Frontal cortex (tissue), 4 donors: Measurements from ENCODE around the gene S100A1. TPM values are rescaled to one million over a fixed set of nuclear protein-coding genes. Genes with fewer than 3 reads are reported as not detected.
"Not testable (repeated sequence)": the region's sequence is repeated elsewhere in the genome, so short reads cannot be mapped to it uniquely, and the experiment has no call there.

Experiments
- DNase-seq, 2 donors: peaks; one replicate each; pipeline ENCODE4 v3.0.0; 2012; ENCODE audit warnings: low spot score in 2 of 2
- FAIRE-seq: peaks from 2 replicates; lab custom pipeline; 2012; peaks lifted over from hg19 to GRCh38; lab: Jason Lieb, UNC
- total RNA-seq: library from RNA; depleted of rRNA; stranded (reverse); fragments of >200 nt; gene quantifications from one replicate; pipeline ENCODE4 v1.2.3, GENCODE V29; 2014
- donor health status: control.
- donor health status: control.
- donor health status: control.

S100A1 gene
- total RNA-seq, 1 donor from 2014 or later: 1.2 TPM

GRCh38 chr1:153626904-153627714, 1.1 kb upstream of the S100A1 start, which contains the start of gene S100A13:
Gene S100A13, minus strand, starts transcription at chr1:153627505. Its CDS starts 1,033 bp downstream, at chr1:153626472.
- FAIRE-seq (no peak), DNase-seq (peak in 1 of 2 donors; percentile 61)

- no peak for DNase-seq
- FAIRE-seq: no peak
Observed at GRCh38 chr1:153628638-153629342, 556 bp downstream of the S100A1 start.

- DNase-seq: no peak
- no peak for FAIRE-seq
Observed at GRCh38 chr1:153629343-153629665, 1.1 kb downstream of the S100A1 start.

DNA sequence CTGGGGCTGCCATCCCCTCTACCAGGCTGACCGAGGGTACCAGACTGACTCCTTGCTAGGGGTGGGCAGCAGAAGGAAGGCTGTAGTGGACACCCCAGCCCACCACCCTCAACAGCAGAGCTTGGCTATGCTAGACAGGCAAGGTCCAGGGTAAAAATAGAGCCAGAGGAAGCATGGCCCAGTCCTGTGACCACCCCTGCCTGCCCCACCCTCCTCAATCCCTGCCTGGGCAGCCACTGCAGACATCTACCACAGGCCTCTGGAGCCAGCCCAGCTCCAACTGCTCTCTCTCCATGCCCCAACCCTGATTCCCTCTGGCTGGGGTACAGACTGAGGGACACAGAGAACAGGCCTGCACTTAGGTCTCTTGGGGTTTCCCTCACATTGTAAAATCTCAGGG, 1.7 kb downstream of the S100A1 start:
- no peak for DNase-seq
- no peak for FAIRE-seq

- FAIRE-seq: no peak
- no peak for DNase-seq
Observed at GRCh38 chr1:153630384-153630783, 2.1 kb downstream of the S100A1 start.

DNA sequence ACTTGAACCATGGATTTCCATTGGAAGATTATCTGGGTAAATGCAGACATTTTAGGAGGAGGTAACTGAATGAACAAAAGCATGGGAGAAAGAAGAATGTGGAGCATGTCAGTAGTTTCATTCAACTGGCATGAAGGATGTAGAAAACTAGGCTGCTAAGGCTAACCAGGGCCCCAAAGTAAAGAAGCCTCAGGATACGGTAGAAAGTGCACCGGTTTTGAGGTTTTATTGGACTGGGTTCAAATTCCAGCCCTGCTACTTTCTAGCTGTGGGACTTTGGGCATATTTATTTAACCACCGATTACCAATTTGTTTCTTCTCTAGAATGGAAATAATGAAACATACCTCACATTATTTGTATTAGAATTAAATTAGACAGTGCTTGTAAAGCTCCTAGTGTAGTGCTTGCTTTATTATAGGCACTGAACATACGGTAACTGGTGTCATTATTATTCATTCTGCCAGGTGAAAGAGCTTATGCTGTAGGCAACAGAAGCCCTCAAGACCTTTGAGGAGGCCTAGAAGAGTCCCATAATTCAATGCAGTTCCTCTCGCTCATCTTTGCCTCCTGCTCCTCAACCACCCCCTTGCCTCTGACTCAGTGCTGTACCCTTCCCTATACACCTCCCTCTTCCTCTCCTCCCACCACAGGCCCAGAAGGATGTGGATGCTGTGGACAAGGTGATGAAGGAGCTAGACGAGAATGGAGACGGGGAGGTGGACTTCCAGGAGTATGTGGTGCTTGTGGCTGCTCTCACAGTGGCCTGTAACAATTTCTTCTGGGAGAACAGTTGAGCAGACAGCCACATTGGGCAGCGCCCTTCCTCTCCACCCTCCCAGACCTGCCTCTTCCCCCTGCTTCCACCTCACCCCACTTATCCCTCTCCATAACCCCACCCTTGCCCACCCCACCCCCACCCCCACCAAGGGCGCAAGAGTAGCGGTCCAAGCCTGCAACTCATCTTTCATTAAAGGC, 3.1 kb downstream of the S100A1 start:
- no peak for FAIRE-seq
- no peak for DNase-seq

- peak in 1 of 2 donors; percentile 47 for DNase-seq
- FAIRE-seq: no peak
Observed at GRCh38 chr1:153633161-153633753, 5.0 kb downstream of the S100A1 start.

DNA sequence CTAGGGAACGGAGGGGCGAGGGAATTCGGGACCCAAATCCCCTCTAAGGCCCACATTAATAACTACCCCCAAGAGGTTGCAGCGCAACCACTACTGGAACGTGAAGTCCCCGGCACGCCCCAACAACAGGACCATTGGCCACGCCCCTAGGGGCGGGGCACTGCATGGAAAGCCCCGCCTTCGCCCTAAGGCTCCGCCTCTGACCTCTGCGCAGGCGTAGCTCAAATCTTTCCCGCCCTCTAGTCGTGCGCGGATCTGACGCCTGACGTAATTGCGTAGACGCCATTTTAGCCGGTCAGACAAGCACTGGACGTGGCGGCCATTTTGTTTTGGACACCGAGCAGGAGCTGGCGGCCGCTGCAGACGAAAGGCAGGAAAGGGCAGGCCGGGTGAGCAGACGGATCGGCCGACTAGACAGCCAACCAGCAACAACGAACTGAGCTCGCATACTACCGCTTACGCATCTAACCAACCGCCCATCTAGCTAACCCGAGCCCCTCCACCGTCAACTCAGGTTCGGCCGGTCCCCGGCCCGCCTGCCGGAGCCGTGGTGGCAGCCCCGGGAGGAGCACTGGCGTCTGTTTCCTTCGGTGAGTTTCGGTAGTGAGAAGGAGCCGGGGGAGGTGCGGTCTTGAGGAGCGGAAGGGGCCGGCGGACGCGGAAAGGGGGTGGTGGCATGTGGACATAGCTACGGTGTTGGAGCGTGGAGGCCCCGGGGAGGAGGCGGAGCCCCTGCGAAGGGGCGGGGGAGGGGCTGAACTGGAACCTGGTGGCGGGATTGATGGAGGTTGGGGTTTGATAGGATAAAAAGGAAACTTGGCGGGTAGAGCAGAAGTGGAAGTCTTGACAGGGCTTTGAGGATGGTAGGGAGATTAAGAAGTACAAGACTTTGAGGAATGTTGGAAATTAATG, 5.8 kb downstream of the S100A1 start, which contains the start of gene CHTOP:
Gene CHTOP (plus strand): TSS at position 313 of the 912 bp plus-strand sequence. CDS start 2,523 bp downstream, outside the sequence.
- FAIRE-seq (peak; percentile 36), DNase-seq (peak; percentile 88 to 99)

DNA sequence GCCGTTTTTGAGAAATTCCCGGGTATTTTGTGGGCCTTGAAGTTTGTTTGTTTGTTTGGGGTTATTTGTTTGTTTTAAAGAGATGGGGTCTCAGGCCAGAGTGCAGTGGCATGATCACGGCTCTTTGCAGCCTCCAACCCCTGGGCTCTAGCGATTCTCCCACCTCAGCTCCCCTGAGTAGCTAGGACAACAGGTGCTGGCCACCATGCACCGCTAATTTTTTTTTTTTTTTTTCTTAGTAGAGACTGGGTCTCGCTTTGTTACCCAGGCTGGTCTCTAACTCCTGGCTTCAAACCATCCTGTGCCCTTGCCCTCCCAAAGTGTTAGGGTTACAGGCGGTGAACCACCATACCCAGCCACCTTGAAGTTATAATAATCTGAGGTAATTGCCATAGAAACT, 7.6 kb downstream of the S100A1 start:
- FAIRE-seq (no peak), DNase-seq (no peak)

DNA sequence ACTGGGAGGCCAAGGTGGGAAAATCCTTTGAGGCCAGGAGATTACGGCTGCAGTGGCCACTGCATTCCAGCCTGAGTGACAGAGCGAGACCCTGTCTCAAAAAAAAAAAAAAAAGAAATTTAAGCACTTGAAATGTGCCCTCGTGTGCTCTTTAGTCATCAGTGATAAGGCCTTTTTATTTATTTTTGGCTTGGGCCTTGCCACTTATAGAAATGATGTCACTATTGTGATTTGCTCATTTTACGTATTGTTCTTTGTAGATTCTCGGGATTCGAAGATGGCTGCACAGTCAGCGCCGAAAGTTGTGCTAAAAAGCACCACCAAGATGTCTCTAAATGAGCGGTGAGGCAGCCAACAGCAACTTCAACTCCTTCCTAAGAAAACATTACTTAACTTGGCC, 8.1 kb downstream of the S100A1 start:
- no peak for FAIRE-seq
- no peak for DNase-seq

DNA sequence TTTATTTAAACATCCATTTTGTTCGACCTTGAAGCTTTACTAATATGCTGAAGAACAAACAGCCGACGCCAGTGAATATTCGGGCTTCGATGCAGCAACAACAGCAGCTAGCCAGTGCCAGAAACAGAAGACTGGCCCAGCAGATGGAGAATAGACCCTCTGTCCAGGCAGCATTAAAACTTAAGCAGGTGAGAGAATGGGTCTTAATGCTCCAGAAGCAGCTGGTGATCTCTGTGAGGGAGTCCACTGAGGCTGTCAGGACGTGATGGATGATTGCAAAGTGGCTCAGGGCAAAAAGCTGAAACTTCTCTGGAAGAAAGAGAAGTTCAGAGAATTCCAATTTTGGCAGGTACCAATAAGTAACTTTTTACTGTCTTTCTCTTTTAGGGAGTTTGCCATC, 10.0 kb downstream of the S100A1 start:
- no peak for DNase-seq
- no peak for FAIRE-seq

GRCh38 chr1:153639280-153639679, 11.0 kb downstream of the S100A1 start:
- FAIRE-seq (no peak), DNase-seq (no peak)

DNA sequence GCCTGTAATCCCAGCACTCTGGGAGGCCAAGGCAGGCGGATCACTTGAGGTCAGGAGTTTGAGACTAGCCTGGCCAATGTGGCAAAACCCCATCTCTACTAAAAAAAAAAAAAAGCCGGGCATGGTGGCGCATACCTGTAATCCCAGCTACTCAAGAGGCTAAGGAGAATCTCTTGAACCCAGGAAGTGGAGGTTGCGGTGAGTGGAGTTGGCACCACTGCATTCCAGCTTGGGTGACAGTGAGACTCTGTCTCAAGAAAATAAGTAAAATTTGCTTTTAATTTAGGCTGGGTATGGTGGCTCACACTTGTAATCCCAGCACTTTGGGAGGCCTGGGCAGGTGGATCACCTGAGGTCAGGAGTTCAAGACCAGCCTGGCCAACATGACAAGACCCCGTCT, 12.0 kb downstream of the S100A1 start:
- DNase-seq, FAIRE-seq: not testable (repeated sequence)

DNA sequence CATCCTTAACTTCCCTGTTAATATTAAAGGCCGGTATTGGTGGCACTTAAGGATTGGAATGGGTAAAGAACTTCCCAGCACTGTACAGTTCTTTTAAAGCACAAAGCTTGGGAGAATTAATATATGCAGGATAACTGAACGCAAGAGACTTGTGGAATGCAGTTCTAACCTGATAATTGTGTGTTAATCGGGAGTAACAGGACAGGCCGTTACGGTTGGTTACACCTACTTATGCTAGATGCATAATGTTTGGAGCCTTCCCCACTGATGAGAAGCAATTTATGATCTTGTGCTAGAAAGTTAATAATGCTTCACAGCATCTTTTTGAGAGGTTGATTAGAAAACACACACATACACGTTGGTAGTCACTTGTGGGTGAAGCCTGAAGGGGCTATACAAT, 12.6 kb downstream of the S100A1 start:
- no peak for FAIRE-seq
- DNase-seq: no peak

DNA sequence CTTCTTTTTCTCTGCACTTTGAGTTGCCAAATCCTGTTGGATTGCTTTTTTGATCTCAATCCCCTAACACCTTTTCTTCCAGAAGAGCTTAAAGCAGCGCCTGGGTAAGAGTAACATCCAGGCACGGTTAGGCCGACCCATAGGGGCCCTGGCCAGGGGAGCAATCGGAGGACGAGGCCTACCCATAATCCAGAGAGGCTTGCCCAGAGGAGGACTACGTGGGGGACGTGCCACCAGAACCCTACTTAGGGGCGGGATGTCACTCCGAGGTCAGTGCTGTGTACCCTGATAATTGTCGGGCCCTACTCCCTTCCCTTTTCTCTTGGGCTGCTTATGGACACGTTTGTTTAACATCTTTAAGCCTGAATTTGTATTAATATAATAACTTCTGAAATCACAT, 13.9 kb downstream of the S100A1 start:
- DNase-seq: no peak
- no peak for FAIRE-seq

GRCh38 chr1:153643100-153643499, 14.9 kb downstream of the S100A1 start:
- DNase-seq (no peak), FAIRE-seq (no peak)

DNA sequence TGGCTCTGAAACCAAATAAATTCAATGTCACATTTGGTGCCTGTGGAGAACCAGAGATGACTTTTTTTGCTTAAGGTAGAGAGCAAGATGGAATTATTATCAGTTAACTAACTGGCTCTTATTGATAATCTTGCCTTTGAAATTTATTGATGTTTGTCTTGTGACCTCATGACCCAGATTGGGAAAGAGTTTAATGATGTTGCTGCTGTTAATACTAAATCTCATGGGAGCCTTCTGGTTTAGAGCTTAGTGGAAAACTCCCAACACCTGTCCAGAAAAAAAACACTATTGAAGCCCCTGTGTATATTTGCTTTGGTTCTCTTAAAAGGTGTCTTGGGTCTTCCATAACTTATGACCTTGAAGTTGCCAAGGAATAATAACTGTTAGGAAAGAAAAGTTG, 15.6 kb downstream of the S100A1 start:
- FAIRE-seq (no peak), DNase-seq (no peak)

GRCh38 chr1:153646672-153647345, 18.6 kb downstream of the S100A1 start:
- FAIRE-seq (no peak), DNase-seq (no peak)
